Ovary (tissue), 9 donors: Measurements from ENCODE around the gene BCAN. TPM values are rescaled to one million over a fixed set of nuclear protein-coding genes. Genes with fewer than 3 reads are reported as not detected.

Experiments
- DNase-seq, 5 donors: peaks; one replicate each; pipeline ENCODE4 v3.0.0-alpha.2; 2019 to 2020
- H3K27ac ChIP-seq, 2 donors: fragments of 200-600 bp; one replicate each; pipeline versions ENCODE4 v1.5.1 to v1.8.0; 2019 to 2022
- H3K27me3 ChIP-seq: fragments of 200-600 bp; one replicate; pipeline ENCODE4 v1.8.0; 2022
- H3K36me3 ChIP-seq: fragments of 200-600 bp; sonication (generic); one replicate; pipeline ENCODE4 v1.5.1; 2019
- H3K4me1 ChIP-seq: one replicate; pipeline ENCODE4 v1.8.1; 2013; ENCODE audit warnings: mild to moderate bottlenecking, moderate library complexity; ENCODE audit not compliant: insufficient read depth
- H3K4me3 ChIP-seq: fragments of 200-600 bp; sonication (generic); one replicate; pipeline ENCODE4 v1.5.1; 2017
- H3K9me3 ChIP-seq, 2 donors: fragments of 200-600 bp in 1 of 2; sonication (generic) in 1 of 2; one replicate each; pipeline versions ENCODE4 v1.5.1 to v1.8.1; 2013 to 2019; ENCODE audit warnings: mild to moderate bottlenecking in 1 of 2, moderate library complexity in 1 of 2
- CTCF ChIP-seq, 3 donors: fragments of 450-650 bp in 2 of 3; fragments of 200-600 bp in 1 of 3; IDR thresholded peaks; one replicate each; pipeline versions ENCODE4 v1.5.1 to v1.8.0; 2016 to 2022; ENCODE audit warnings: antibody characterized with exemption in 3 of 3, mild to moderate bottlenecking in 1 of 3
- EP300 ChIP-seq: sonication (generic); formaldehyde crosslinking; IDR thresholded peaks from one replicate; pipeline ENCODE4 v1.6.1; 2017; ENCODE audit warnings: antibody characterized with exemption
- POLR2A ChIP-seq: fragments of 450-650 bp; IDR thresholded peaks from one replicate; pipeline ENCODE4 v1.6.1; 2017; ENCODE audit warnings: antibody characterized with exemption, mild to moderate bottlenecking, moderate library complexity
- WGBS, 3 donors: extraction: QIAGEN DNeasy Blood & Tissue Kit in 1 of 3; methylation state at CpG; one replicate each; pipeline versions ENCODE4 v1.1.5 to v1.1.7; 2013 to 2017; 5-methylcytosine and 5-hydroxymethylcytosine counted together
- intact Hi-C, 4 donors: fragments of 100-400 bp; cut with DNase I; formaldehyde crosslinking; loops; one replicate each; pipeline versions ENCODE4 v1.11.0 to v1.15.1; 2022 to 2023
- polyA plus RNA-seq, 2 donors: library from polyadenylated mRNA; stranded (reverse); fragments of 200-250 nt in 1 of 2; fragments of 350-450 nt in 1 of 2; fragmentation: Illumina TruSeq in 1 of 2; extraction: RNeasy Lipid Tissue Mini Kit (QIAGEN cat#74804) in 1 of 2; gene quantifications; one replicate each; pipeline ENCODE4 v1.2.3, GENCODE V29; 2013 to 2014
- total RNA-seq, 7 donors: library from RNA; depleted of rRNA in 2 of 7; stranded (reverse); fragments of >200 nt in 2 of 7; fragmentation: NEBNext Ultra II Directional in 3 of 7; extraction: Animal tissue kit (Norgen Biotek cat#: 25700) in 3 of 7; gene quantifications; one replicate each; pipeline versions ENCODE4 v1.1.0 to v1.2.4, GENCODE V29; 2016 to 2023
- donor health status: DM: no; HTN: no; CAD: no; lungs with moderate emphysema.
- donor health status: DM: no; HTN: no; CAD: no.
- donor health status: Bipolar disorder and iron deficiency.
- donor health status: DM: yes; HTN: yes; CAD: no.
- donor health status: DM: no; HTN: no; CAD: no.
- donor health status: DM: yes; HTN: yes; CAD: no.

Gene BCAN
- total and polyA plus RNA-seq, 9 donors = 0.11 to 2.2 (median 0.39) TPM; not detected in 3

GRCh38 chr1:156644640-156645039 lies 2.7 kb downstream of the BCAN start:
- H3K36me3 ChIP-seq = no peaks in the 10 kb centered on the region
- H3K4me1 ChIP-seq = peaks cover 2% of the 10 kb centered on the region
- H3K27ac ChIP-seq = no peak overlapping the region
- H3K9me3 ChIP-seq = no peaks in the 10 kb centered on the region
- TF ChIP-seq EP300 (no peak), CTCF (IDR thresholded peaks at IDR 0.05) (no peak), POLR2A (no peak)
- no peak overlapping the region for H3K4me3 ChIP-seq
- no peak for DNase-seq
- intact Hi-C loops = no loop called here
- H3K27me3 ChIP-seq = no peaks in the 10 kb centered on the region
- 30 to 48% (median 35%) methylated on average over 1 of the region's 1 CpG for WGBS, 3 donors

- no peak for DNase-seq
- intact Hi-C loops = no loop called here
- Histone ChIP-seq H3K27me3 (no peaks in the 10 kb centered on the region), H3K27ac (no peak overlapping the region), H3K4me1 (peaks cover 2% of the 10 kb centered on the region), H3K36me3 (no peaks in the 10 kb centered on the region), H3K4me3 (no peak overlapping the region), H3K9me3 (no peaks in the 10 kb centered on the region)
- TF ChIP-seq POLR2A (no peak), EP300 (no peak), CTCF (IDR thresholded peaks at IDR 0.05) (no peak)
- WGBS, 3 donors = 29 to 43% (median 32%) methylated on average over 3 of the region's 3 CpGs
These were observed 3.1 kb downstream of the BCAN start for GRCh38 chr1:156645056-156645455.

GRCh38 chr1:156645666-156646065 lies 3.7 kb downstream of the BCAN start:
- Histone ChIP-seq H3K4me1 (peaks cover 2% of the 10 kb centered on the region), H3K4me3 (no peak overlapping the region), H3K36me3 (no peaks in the 10 kb centered on the region), H3K27me3 (no peaks in the 10 kb centered on the region), H3K27ac (no peak overlapping the region), H3K9me3 (no peaks in the 10 kb centered on the region)
- no peak for DNase-seq
- TF ChIP-seq POLR2A (no peak), EP300 (no peak), CTCF (IDR thresholded peaks at IDR 0.05) (no peak)
- intact Hi-C loops = no loop called here
- WGBS, 3 donors = 76 to 88% (median 88%) methylated on average over 1 of the region's 1 CpG

GRCh38 chr1:156646738-156647211 lies 4.9 kb downstream of the BCAN start:
- no peaks in the 10 kb centered on the region for H3K36me3 ChIP-seq
- H3K4me1 ChIP-seq = peaks cover 2% of the 10 kb centered on the region
- H3K9me3 ChIP-seq = no peaks in the 10 kb centered on the region
- 5 to 16% (median 6%) methylated on average over 27 to 51 of the region's 51 CpGs for WGBS, 3 donors
- no peak overlapping the region for H3K4me3 ChIP-seq
- TF ChIP-seq CTCF (IDR thresholded peaks at IDR 0.05) = no peak
- no peak for TF ChIP-seq EP300
- TF ChIP-seq POLR2A = no peak
- no peak overlapping the region for H3K27ac ChIP-seq
- no peak for DNase-seq
- intact Hi-C loops = no loop called here
- no peaks in the 10 kb centered on the region for H3K27me3 ChIP-seq
